ENCODE data around the gene TMEM151A. TPM values are rescaled to one million over a fixed set of nuclear protein-coding genes. Genes with fewer than 3 reads are reported as not detected.

The TMEM151A gene
- total RNA-seq, 1 donor from 2014 or later: not detected

GRCh38 chr11:66282468-66283455, 8.9 kb upstream of the TMEM151A start:
- Histone ChIP-seq H3K36me3 (peaks cover 4% of the 10 kb centered on the region), H3K4me1 (peaks cover 41% of the 10 kb centered on the region), H3K9me3 (replicated peaks) (no peaks in the 10 kb centered on the region), H3K27me3 (ENCODE audit: low read depth) (peaks cover 11% of the 10 kb centered on the region), H3K4me3 (no peak overlapping the region), H3K27ac (replicated peaks) (no peak overlapping the region)
- DNase-seq: peak; percentile 97
- peak; percentile 97 for TF ChIP-seq CTCF (IDR thresholded peaks at IDR 0.05; ENCODE audit: borderline replicate concordance)
- intact Hi-C loops (cut with micrococcal nuclease): no loop called here

- no peak overlapping the region for H3K4me3 ChIP-seq
- intact Hi-C loops (cut with micrococcal nuclease): no loop called here
- H3K27me3 ChIP-seq (ENCODE audit: low read depth): peaks cover 11% of the 10 kb centered on the region
- TF ChIP-seq CTCF (IDR thresholded peaks at IDR 0.05; ENCODE audit: borderline replicate concordance): no peak
- no peak for DNase-seq
- H3K9me3 ChIP-seq (replicated peaks): no peaks in the 10 kb centered on the region
- peaks cover 45% of the 10 kb centered on the region for H3K4me1 ChIP-seq
- H3K27ac ChIP-seq (replicated peaks): no peak overlapping the region
- H3K36me3 ChIP-seq: peaks cover 4% of the 10 kb centered on the region
Measured at GRCh38 chr11:66283461-66284105, 8.1 kb upstream of the TMEM151A start.

GRCh38 chr11:66284526-66285078, 7.1 kb upstream of the TMEM151A start:
- Histone ChIP-seq H3K4me1 (peaks cover 49% of the 10 kb centered on the region), H3K9me3 (replicated peaks) (no peaks in the 10 kb centered on the region), H3K27ac (replicated peaks) (no peak overlapping the region), H3K27me3 (ENCODE audit: low read depth) (peaks cover 9% of the 10 kb centered on the region), H3K36me3 (peaks cover 4% of the 10 kb centered on the region), H3K4me3 (no peak overlapping the region)
- no peak for DNase-seq
- TF ChIP-seq CTCF (IDR thresholded peaks at IDR 0.05; ENCODE audit: borderline replicate concordance): no peak
- intact Hi-C loops (cut with micrococcal nuclease): no loop called here

GRCh38 chr11:66285250-66285947, 6.3 kb upstream of the TMEM151A start:
- Histone ChIP-seq H3K36me3 (peaks cover 4% of the 10 kb centered on the region), H3K27me3 (ENCODE audit: low read depth) (peaks cover 3% of the 10 kb centered on the region), H3K4me3 (no peak overlapping the region), H3K4me1 (peaks cover 57% of the 10 kb centered on the region), H3K9me3 (replicated peaks) (no peaks in the 10 kb centered on the region), H3K27ac (replicated peaks) (no peak overlapping the region)
- intact Hi-C loops (cut with micrococcal nuclease): no loop called here
- TF ChIP-seq CTCF (IDR thresholded peaks at IDR 0.05; ENCODE audit: borderline replicate concordance): no peak
- no peak for DNase-seq

- Histone ChIP-seq H3K27ac (replicated peaks) (no peak overlapping the region), H3K4me1 (peaks cover 57% of the 10 kb centered on the region), H3K4me3 (no peak overlapping the region), H3K36me3 (peaks cover 4% of the 10 kb centered on the region), H3K27me3 (ENCODE audit: low read depth) (peaks cover 13% of the 10 kb centered on the region), H3K9me3 (replicated peaks) (no peaks in the 10 kb centered on the region)
- no peak for DNase-seq
- intact Hi-C loops (cut with micrococcal nuclease): no loop called here
- no peak for TF ChIP-seq CTCF (IDR thresholded peaks at IDR 0.05; ENCODE audit: borderline replicate concordance)
Measured at GRCh38 chr11:66286699-66287098, 5.0 kb upstream of the TMEM151A start.

All from left ventricle myocardium inferior (tissue), 1 donor.